EL (cell line): ENCODE measurements around the gene CD247.

Experiments
- DNase-seq: peaks from one replicate; pipeline ENCODE4 v3.0.0-alpha.2; 2016

The CD247 gene

DNA sequence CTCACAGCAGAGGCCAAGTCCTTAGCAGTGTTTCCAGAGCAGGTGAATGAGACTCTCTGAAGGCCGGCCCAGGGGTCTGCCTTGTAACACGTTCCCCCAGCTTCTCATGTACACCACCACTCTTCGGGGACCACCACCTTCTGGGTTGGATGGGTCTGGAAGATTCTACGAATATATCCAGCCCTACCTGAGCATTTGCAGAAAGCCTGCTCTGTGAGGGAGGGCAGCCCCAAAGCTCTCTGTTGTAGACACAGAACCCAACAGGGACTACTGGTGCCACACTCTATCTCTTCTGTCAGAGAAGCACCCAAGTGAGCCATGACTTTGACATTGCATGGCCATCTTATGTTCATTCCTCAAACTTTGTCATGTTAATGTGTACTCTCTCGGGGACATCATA is 61.8 kb downstream of the CD247 start:
- DNase-seq: no peak

DNA sequence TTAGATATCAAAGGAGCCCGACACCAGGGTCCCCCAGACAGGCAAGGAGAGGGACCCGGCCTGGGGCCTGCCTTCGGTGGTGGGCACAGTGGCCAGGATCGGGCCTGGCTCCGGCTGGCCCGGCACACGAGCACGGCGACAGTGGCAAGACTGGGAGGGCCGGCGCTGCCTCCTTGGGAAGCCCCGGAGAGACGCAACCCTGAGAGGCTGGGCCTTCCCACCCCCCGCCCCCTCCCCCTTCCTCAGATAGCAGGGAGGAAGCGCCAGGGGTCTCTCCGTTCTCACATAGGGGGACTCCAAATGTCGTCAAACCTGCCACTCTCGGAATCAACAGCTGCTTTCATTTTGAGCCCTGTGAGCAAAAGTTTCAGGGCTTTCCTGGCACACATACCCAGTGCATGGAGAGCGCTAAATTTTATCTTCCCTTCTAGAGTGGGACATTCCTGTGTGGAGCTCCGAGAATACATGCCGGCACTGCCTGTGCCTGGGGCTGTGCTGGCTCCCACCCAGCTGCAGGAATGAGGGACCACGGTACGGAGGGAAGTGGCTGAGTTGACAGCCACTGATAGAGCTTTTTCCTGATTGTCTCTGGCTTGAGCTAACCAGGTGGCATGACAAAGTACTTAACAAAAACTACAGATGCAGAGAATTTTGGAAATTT is 62.4 kb downstream of the CD247 start:
- peak; percentile 24 for DNase-seq

DNA sequence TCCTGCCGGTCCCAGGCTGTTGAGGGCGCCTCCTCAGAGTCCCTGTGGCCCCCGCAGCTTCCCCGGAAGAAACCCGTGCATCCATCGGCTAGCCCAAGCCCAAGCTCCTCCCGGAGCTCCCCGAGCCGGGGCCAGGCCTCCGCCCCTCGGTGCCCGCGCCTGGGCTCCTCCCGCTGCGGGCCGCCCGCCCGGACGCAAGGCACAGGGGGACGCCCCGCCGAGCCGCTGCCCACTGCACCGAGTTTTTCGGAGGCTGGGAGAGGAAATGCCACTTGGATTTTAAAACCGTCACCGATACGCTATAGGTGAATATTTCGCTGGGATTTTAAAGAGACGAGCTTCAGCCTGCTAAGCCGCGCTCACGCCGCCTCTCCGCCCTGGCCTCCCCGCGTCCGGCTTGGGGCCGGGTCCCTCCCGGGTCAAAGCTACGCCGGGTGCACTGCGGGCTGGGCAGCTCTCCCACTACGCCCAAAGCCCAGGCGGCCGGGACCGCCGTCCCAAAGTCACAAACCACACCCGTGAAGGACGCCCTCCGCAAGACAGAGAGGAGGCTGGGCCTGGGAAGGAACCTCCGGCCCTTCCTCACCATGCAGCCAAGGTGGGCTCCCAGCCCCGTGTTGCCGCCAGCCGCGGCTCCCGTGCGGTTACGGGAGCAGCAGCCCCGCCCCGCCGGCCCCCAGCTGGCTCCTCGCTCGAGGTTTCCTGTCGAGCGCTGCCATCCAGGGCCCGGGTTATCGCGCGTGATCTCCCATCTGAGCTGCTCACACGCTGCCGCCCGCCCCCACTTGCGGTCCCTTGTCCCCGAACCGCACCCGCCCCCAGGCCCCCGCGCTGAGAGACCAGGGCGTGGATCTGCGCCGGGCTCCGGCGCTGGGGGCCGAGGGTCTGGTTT is 63.2 kb downstream of the CD247 start:
- DNase-seq: peak; percentile 52

DNA sequence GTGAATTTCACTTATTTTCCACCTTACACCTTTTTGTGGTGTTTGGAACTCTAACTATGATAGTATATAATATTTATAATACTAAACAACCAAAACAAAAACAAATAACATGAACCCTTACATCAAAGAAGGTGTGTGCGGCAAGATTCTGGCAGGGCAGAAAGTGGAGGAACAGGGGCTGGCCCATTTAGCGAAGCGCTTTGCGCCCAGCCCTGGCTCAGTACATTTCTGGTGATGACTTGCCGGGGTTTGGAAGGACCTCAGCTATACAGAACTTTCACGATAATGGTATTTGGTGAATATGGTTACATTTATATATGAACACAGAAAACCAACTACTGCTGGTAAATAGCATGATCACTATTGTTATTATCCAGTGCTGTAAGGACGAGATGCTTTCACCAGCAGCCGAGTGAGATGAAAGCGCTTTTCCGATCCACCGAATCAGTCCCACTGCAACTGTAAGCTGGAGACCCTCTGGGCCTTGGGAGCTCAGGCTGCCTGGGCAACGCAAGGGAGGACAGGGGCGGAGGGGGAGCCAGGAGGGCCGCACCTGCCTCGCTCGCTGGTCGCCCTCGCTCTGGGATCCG is 63.9 kb downstream of the CD247 start:
- DNase-seq: no peak

DNA sequence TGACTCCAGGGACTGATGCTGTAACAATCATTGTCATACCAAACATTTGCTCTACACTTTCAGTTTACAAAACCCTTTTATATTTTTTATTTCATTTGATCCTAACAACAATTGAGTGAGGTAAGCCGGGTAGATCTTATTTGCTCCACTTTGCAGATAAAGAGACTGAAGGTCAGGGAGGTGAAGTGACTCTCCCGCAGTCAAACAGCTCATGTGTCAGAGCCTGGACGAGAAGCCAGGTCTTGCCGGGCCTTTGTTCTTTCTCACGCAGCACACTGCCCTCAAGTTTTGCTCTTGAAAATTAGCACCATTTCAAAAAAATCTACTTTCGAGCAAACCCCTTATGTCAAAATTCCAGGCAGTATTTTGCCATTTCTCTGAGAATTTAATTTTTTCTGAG is 65.2 kb downstream of the CD247 start:
- no peak for DNase-seq

DNA sequence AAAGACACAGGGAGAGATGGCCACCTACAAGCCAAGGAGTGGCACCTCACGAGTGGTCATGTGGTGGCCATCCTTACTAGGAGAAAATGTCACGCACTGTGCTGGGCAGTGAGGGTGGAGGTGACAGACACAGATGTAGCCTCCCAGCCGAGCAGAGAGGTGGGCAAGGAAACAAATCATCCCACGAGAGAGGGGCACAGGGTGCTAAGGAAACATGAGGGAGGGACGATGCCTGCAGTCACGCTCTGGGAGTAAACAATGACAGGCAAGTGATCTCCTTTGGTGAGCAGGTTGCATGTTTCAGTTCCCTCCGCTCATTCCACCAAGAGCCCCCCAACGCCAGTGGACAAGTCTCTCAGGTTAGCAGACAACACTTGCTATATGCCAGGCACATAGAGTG is 65.8 kb downstream of the CD247 start:
- DNase-seq: no peak

DNA sequence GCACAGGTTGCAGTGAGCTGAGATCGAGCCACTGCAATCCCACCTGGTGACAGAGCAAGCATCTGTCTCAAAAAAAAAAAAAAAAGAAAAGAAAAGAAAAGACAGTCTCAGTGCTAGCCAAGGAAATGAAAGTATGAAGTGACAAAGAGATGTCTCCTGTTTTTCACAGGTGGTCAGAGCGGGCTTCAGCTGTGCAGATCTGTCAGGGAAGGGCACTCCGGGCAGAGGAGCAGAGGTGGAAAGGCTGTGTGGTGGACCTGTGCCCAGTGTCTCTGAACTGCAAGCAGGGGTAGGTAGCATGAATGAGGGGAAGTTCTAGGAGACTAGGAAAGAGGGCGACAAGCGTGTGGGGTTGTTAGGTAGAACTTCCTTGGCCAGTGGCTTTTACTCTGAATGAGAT is 67.5 kb downstream of the CD247 start:
- DNase-seq: no peak

DNA sequence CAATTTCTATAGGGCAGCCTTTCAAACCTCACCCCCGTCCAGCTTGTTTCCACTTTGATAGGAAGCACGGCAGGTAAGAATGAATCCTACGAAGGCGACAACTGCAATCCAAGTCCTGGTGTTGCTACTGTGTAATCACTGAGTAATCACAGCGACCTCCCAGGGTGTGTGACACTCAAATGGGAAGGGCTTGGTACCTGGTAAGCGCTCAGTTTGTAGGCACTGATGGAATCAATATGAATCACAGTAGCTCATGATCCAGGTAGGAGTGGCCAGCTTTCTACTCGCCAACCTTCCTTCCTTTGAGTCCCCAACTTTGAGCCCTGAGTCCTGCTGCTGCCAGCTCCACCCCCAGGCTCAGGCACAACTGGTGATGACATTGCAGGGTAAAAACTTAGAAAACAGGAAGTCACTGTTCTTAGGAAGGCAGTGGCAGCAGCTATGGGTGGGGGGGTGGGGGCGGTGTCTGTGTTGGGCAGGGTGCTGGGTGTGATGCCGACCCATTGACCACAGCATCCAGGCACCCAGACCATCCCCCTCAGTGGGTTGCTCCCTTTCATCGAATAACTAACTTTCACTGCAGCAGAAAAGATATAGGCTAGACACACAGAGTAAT is 70.7 kb downstream of the CD247 start:
- no peak for DNase-seq

DNA sequence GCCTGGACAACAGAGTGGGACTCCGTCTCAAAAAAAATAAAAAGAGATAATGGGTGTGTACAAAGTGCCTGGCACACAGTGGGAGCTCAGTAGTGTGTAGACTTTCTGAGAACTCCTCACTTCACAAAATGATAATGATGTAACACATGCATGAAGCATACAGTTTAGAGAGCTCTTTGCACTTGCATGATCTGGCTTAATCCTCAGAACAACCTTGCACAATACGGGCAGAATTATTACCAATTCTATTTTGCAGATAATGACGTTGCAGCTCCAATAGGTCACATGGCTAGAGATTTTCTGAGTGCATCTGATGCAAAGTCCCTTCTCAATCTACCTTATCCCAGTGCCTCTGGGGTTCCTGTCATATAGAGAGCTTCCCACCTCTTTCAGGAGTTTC is 71.4 kb downstream of the CD247 start:
- DNase-seq: no peak

DNA sequence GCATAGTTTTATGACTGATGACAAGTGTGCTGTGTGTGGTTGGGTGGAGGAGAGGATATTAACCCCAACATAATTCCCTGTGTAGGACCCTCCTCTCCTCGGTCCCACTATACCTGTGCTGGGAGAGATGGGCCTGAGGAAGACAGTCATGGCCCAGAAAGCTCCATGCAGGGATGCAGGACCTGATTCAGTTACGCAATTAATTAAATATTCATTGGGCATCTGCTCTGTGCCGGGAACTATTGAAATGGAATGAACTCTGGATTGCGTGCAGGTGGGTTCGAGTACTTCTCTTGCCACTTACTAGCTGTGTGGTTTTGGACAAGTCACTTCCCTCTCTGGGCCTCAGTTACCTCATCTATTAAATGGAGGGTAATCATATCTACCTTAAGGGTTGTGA is 74.6 kb downstream of the CD247 start:
- DNase-seq: no peak

DNA sequence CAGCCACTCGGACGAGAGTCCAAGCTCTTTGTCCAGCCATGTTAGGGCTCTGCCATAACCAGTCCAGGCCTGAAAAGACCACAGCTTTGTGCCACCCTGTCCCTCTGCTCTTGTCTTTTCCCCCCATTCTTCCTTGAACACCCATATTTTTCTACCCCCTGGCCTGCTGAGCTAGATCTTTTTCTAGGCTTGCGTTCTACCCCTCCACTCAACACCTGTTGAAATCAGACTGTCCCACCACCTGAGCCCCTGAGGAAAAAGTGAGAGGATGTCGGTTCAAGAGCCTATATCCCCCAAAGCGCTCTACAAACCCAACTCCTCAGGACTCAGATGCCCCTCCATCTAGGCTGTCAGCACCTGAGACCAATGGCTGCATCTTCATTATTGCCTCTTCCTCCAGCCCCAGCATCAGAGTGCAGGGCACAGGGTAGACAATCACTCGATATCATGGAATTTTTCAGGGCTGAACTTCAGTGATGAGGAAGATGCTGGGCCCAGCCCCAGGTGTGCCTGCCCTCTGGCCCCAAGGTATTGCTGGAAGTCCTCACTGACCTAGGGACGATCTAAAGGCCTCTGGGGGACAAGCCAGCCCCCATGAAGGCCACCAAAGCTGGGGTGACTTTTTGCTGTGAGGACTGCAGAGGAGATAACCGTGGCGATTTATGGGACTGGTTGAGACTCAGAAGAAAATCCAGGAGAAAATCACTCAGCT is 75.3 kb downstream of the CD247 start:
- DNase-seq: no peak

DNA sequence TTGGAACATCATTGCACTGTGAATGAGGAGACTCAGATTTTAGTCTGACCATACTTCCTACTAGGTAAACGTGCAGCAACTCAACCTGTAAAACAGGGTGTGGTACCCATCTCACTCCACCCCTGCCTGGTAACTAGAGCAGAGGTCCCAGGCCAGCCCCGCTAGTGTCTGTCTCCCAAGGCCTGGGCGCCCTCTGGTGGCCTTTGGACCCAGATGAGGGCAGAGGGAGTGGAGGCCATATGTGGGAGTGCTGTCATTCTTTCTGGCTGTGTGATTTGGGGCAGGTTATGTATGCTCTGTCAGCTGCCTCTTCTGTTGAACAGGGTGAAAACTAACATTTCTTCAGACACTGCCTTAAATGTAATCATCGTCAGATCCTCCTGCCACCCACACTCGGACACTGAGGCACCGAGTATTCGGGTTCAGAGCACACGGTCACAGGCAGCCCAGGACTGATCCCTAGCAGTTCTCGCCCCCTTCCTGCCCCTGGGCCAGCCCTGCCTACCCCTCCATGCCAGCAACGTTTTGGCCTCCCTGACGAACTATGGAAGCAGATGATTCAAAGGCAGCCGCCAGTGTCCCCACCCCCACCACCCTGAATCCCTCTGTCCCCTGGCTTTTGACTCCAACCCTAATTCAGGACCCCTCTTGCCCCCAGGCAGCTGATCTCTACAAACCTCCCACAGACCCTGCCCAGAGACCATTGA is 76.0 kb downstream of the CD247 start:
- peak; percentile 71 for DNase-seq

DNA sequence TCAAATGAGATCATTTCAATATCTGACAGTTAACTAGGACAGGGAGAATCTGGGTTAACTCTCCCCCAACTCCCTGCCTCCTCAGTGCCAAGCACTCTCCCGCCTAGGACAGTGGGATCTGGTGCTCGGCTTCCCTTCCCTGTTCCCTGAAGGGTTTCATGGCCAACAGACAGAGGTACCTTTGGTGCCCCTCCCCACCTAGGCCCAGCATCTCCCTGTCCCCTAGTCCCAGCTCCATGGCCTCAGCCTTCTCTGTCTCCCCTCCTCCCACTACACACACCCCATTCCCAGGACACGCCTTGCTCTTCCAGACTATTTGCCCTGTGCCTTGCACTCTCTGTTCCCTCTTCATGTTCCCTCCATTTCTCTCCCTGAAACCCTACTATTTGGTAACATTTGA is 77.1 kb downstream of the CD247 start:
- no peak for DNase-seq

DNA sequence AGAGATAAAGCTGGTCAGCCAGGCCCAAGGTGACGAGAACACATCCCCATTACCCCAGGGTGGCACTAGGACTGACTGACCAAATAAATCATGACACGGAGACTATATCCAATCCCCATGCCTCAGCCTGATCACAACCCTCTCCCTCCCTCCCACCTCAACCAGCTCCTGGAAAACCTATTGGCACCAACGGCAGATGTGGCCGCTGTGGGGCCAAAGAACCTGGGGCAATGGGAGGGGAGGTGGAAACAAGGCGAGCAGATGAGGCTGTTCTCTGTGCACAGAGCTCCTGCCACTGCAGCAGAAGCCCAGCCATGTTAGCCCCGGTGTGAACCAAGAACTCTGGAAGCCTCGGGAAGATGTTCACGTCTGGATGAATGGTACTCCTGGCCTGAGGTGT is 77.6 kb downstream of the CD247 start:
- DNase-seq: no peak

DNA sequence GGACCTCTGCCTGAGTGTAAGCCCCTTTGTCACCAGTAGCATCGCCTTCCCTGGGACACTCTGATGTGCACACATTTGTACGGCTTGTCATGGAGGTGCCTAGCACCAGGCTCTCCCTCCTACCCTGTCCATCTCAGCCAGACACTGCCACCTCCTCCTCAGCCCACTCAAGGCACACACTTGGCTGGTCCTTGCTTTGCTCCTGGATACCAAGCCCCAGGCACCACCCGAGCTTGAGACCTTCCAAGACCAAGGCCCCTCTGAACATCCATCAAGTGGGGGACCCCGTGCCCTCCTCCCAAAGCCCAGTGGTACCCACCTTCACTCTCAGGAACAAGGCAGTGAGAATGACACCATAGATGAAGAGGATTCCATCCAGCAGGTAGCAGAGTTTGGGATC is 78.0 kb downstream of the CD247 start:
- no peak for DNase-seq

DNA sequence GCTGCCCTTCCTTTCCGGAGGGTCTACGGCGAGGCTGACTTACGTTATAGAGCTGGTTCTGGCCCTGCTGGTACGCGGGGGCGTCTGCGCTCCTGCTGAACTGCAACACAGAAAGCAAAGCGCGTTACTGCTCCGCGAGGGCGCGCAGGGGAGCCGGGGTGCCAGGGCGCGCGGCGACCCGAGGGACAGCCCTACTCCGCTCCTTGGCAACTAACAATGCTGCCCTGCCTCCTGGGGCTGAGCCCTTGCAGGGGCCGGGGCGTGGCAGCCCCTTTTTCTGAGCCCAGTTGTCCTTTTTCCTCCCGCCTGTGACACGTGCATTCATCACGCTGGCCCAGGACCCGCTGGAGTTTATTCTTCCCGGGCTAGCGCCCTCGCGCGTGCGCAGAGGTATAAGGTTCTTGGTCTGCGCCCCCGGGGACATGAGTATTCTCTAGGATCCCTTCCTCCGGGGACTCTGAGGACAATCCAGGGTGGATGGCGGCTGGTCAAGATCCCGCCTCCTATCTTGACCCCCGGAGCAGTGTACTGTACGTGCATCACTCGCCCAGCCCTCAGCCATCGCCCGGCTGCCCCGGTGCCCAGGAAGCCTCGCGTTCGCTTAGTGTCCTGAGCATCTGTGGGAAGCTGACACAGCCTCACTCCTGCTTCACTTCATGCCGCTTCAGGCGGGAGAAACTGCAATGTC is 78.9 kb downstream of the CD247 start:
- peak; percentile 55 for DNase-seq

DNA sequence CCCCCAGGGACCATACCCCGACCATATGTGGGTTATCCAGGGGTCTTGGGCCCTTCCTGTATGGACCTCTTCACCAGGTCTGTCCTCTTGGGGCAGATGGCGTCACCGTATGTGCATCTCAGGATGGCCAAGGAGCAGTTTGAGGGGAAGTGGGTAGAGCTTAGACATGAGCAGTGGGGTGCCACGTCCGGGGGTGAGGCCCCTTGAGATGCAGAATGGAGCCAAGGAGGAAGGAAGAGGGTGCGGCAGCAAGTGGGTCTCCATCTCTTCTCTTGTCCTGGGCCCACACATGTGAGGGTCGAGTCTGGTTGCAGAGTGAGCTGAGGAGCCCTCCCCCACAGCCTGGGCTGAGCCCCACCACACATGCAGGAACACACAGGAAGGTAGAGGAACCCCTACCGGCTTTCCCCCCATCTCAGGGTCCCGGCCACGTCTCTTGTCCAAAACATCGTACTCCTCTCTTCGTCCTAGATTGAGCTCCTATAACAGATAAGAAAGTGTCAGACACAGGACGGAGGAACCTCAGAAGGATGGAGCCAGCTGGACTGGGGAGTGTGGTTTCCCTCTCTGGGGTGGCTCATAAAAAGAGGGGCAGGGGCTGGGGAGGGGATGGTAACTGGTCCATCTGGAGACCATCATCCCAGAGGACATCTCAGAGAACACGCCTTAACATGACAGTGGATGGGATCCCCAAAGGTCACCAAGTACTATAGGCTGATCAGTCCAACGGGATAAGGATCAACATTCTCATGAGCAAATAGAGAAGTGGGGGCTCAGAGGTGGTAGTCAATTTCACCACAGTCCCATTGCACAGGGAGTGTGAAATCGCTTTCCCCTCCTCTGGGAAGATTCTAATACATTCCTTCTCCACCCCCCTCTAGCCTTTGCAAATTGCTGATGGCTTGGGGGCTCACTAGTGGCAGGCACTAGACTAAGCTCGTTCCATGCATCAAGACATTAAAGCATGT is 79.9 kb downstream of the CD247 start:
- DNase-seq: no peak

DNA sequence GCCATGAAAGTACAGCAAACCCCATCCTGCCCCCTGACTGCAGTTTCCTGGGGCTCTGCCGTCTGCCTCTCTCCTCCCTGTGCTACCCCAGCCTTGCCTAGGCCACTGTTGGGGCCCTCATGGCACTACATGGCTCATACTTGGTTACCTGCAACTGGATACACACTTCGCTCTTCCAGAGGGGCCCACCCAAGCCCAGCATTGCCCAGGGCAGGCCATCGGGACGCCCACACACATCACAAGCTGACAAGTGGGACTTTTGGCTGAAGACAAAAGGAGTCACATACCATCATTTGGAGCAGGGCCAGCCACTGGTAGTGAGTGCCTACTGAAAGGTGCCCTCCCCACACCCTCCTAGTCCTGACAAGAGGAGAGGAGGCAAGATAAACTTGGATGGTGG is 82.8 kb downstream of the CD247 start:
- DNase-seq: no peak

DNA sequence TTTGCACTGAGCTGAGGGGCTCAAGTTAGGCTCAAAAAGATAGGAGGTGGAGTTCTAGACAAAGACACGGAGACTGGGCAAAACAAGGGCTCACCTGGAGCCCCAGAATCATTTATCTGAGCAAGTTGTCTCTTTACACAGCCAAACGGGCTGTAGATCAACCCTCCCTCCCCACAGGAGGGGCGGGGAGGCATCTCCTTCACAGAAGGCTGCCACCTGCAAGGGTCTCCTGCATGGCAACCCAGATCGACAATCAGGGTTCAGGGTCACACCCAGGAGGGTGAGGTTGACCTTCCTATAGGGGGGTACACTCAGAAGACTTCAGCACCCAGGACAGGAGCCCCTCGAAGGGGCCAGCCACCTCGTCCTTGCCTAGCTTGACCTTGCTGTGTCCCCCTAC is 84.0 kb downstream of the CD247 start:
- DNase-seq: no peak

DNA sequence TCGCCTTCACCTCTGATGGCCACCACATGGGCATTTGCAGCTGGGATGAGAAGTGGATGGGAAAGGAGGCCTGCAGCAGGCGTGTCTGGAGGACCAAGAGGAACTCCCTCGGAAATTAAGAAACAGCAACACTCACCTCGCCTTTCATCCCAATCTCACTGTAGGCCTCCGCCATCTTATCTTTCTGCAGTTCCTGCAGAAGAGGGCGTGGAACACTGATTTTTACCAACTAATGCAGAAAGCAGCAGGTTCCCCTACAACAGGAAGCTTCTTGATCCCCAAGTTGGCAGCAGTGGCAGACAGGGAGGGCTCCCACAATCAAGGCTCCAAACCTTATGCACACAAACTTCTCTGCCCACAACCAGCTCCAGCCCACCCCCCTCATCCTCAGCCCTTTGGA is 84.4 kb downstream of the CD247 start:
- no peak for DNase-seq

DNA sequence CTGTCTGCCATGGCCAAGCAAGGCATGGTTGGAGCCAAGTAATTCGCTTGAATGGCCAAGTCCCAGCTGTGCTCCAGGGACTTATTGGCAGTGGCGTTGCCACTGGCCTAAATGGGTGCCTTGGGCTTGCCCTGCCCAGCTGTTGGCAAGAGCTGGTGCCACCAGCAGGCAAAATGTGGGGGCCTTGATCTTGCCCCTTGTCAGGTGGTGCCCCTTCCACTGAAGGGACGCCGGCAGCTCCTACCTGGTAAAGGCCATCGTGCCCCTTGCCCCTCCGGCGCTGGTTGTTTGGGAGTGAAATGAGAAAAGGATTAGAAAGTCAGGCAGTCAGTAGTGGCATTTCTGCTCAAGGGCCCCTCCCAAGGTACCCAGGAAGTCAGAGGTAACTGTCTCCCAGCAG is 85.5 kb downstream of the CD247 start:
- no peak for DNase-seq
